ENCODE measurements around the gene OR2A25.

Gene OR2A25

DNA sequence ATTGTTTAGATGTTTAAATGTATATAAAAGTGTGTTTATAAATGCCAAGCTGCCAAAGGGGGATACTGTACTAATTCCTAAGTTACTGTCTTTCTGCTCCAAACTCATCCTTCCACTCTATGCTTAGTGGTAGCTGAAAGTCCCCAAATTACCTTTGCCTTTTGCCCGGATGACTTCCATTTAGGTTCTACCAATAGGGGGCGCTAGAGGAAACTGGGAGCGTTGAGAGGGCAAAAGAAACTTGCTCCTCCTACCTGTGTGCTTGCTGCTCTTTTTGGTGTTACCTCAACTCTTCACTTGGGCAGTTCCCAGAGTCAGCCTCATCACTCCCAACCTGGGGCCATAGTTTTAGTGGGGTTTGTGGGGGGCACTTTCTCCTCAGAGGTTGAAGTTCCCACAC lies 5.9 kb upstream of the OR2A25 start:
- FAIRE-seq (no peak), DNase-seq (ENCODE audit: insufficient read length, low spot score) (no peak)

DNA sequence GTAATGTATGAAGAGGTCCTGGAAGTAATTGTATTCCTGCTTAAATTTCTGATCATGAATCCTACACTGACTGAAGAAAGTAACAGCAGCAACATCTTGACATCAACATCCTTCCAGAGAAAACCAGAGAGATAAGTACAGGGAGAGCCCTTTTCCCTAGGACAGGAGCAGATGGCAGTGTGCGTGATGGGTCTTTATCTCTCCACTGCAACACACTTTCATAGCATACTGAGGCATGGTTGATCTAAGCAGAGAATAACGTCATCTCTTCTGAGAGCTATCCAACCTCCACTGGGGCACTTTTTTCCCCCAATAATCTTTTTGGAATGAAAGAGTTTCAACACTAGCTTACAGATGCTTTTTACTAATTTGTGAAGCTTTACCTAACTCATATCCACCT lies 342 bp downstream of the OR2A25 start:
- FAIRE-seq (no peak), DNase-seq (ENCODE audit: insufficient read length, low spot score) (no peak)

- FAIRE-seq = no peak
Observed at GRCh38 chr7:144074374-144074773, 4.8 kb downstream of the OR2A25 start.

GRCh38 chr7:144085978-144086377 lies 16.4 kb downstream of the OR2A25 start, which contains the start of gene OR2A12:
TSS of gene OR2A12 (plus strand) at chr7:144086278. CDS start at chr7:144095108, 8,830 bp downstream.
- DNase-seq (ENCODE audit: insufficient read length, low spot score) = no peak
- FAIRE-seq = no peak

More at GRCh38 chr7:144074374-144074773, 4.8 kb downstream of the OR2A25 start:
- DNase-seq (ENCODE audit: insufficient read length, low spot score) = no peak

DNA sequence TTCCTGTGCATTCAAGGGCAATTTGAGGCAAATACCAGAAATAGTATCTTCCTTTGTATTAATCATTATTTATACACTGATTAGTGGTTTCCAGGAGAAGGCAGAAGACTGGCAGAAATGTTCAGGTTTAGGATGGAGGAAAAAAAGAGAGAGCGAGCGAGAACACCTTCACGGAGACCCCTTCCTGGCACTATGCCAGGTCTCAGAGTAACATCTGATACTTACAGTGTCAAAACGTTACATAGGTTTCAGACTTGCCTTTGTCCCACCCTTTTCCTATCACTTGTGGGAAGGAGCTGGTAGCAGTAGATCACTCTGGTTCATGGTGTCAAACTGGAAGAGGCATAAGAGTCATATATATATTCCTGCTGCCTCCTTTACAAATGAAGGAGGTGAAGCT lies 17.1 kb downstream of the OR2A25 start:
- DNase-seq (ENCODE audit: insufficient read length, low spot score) (no peak), FAIRE-seq (no peak)

DNA sequence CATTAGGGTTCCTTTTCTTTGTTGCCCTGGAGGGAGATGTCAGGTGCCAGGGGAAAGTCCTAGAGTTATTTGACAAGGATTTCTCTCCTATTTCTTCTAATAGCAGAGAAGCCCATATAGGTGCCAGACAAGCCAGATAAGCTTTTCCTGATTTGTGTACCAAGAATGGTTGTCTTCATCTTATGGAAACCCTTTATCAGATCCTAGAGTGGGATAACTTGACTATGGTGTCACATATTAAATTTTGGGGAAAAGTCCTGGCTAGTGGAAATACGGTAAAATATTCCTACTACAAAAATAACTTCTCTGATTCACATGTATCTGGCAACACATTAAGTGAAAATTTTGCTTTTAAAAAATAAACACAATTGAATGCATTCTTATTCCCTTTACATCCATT lies 17.6 kb downstream of the OR2A25 start:
- FAIRE-seq = no peak

GRCh38 chr7:144090667-144091066 lies 21.1 kb downstream of the OR2A25 start:
- DNase-seq (ENCODE audit: insufficient read length, low spot score) = no peak
- FAIRE-seq = no peak

More for the DNA sequence above, 17.6 kb downstream of the OR2A25 start:
- no peak for DNase-seq (ENCODE audit: insufficient read length, low spot score)

- no peak for FAIRE-seq
- DNase-seq (ENCODE audit: insufficient read length, low spot score) = no peak
Observed at GRCh38 chr7:144098776-144099175, 29.2 kb downstream of the OR2A25 start.

- DNase-seq (ENCODE audit: insufficient read length, low spot score) (no peak), FAIRE-seq (no peak)
Observed at GRCh38 chr7:144100607-144101006, 31.0 kb downstream of the OR2A25 start.

- FAIRE-seq = no peak
- DNase-seq (ENCODE audit: insufficient read length, low spot score) = no peak
Observed at GRCh38 chr7:144102041-144102440, 32.4 kb downstream of the OR2A25 start.

- FAIRE-seq = no peak
Observed at GRCh38 chr7:144105211-144105610, 35.6 kb downstream of the OR2A25 start.

DNA sequence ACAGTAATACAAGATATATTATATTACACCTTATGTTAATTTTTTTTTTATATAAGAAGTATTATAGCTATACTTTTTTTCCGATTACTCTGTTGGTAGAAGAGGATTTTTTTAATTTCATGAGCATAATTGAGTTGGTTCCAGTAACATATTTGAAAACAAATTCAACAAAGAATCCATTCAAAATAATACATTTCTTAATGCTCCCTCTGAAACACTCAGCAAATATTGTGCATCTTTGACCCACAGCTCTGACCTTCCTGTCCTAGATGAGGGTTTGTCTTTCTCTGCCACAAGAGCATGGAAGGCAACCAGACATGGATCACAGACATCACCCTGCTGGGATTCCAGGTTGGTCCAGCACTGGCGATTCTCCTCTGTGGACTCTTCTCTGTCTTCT lies 39.7 kb downstream of the OR2A25 start, which contains the start of gene OR2A2:
Gene OR2A2 (plus strand): TSS at position 301 of the 400 bp plus-strand sequence. CDS start 0 bp downstream, at position 301.
- DNase-seq (ENCODE audit: insufficient read length, low spot score) (no peak), FAIRE-seq (no peak)

More at GRCh38 chr7:144105211-144105610, 35.6 kb downstream of the OR2A25 start:
- DNase-seq (ENCODE audit: insufficient read length, low spot score) = no peak

GRCh38 chr7:144110272-144110671 lies 40.7 kb downstream of the OR2A25 start:
- no peak for DNase-seq (ENCODE audit: insufficient read length, low spot score)
- no peak for FAIRE-seq

- FAIRE-seq = no peak
- DNase-seq (ENCODE audit: insufficient read length, low spot score) = no peak
Observed at GRCh38 chr7:144113651-144114050, 44.0 kb downstream of the OR2A25 start.

GRCh38 chr7:144118341-144118740 lies 48.7 kb downstream of the OR2A25 start:
- FAIRE-seq (no peak), DNase-seq (ENCODE audit: insufficient read length, low spot score) (no peak)

GRCh38 chr7:144122876-144123275 lies 53.3 kb downstream of the OR2A25 start, which contains the start of gene OR2A14:
TSS of gene OR2A14 (plus strand) at chr7:144123176. CDS start at chr7:144129113, 5,937 bp downstream.
- DNase-seq (ENCODE audit: insufficient read length, low spot score) (no peak), FAIRE-seq (no peak)
